Measurements from ENCODE around the gene SST. TPM values are rescaled to one million over a fixed set of nuclear protein-coding genes. Genes with fewer than 3 reads are reported as not detected.

SST gene
- total RNA-seq, 2 experiments from 2014 or later: not detected

DNA sequence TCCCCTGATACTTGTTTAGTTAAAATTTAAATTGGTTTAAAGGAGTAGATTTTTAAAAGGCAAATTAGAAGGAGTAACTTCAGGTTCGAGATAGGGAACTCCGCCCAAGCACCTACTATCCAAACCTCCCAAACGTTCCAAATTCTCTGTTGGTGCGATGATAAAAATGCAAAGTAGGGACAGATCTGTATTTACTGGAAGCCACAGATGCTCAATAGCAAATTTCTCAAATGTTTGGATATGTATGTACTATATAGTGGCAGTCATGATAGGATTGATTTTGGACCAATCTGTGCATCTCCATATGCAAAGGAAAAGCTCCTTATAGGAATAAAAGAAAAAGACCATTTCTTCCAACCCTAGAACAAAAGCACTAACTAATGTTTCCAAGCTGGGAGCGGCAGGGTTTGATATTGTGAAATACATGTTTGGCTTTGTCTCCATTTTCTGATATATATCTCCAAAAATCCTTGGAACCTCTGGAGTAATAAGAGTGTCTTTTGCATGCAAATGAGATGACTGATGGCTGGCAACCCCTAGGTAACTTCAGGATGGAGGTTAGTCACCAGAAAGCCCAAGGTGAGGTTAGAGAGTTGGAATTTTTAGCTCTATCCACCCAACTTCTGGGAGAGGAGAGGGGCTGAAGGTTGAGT, 16.6 kb upstream of the SST start:
- no peak overlapping the region for H3K4me3 Mint-ChIP-seq
- no peaks in the 10 kb centered on the region for H3K4me1 Mint-ChIP-seq (ENCODE audit: low read depth)
- intact Hi-C loops (cut with DNase I, micrococcal nuclease): no loop called here
- no peaks in the 10 kb centered on the region for H3K36me3 ChIP-seq (ENCODE audit: insufficient read depth, low read length)
- DNase-seq (no peak), ATAC-seq (ENCODE audit: poor library complexity) (no peak)
- H3K9me3 ChIP-seq (ENCODE audit: control insufficient read depth in 1 of 2, insufficient read depth in 1 of 2, low read length in 2 of 2): peaks cover 4 to 15% of the 10 kb centered on the region in 2 experiments
- no peaks in the 10 kb centered on the region for H3K9me3 Mint-ChIP-seq
- H3K27ac ChIP-seq (ENCODE audit: low read depth in 1 of 2, low read length in 2 of 2): no peak overlapping the region
- TF ChIP-seq, protein P1, sequence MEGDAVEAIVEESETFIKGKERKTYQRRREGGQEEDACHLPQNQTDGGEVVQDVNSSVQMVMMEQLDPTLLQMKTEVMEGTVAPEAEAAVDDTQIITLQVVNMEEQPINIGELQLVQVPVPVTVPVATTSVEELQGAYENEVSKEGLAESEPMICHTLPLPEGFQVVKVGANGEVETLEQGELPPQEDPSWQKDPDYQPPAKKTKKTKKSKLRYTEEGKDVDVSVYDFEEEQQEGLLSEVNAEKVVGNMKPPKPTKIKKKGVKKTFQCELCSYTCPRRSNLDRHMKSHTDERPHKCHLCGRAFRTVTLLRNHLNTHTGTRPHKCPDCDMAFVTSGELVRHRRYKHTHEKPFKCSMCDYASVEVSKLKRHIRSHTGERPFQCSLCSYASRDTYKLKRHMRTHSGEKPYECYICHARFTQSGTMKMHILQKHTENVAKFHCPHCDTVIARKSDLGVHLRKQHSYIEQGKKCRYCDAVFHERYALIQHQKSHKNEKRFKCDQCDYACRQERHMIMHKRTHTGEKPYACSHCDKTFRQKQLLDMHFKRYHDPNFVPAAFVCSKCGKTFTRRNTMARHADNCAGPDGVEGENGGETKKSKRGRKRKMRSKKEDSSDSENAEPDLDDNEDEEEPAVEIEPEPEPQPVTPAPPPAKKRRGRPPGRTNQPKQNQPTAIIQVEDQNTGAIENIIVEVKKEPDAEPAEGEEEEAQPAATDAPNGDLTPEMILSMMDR (IDR thresholded peaks at IDR 0.05): no peak
- H3K4me3 ChIP-seq (ENCODE audit: low read length): no peak overlapping the region
- H3K36me3 Mint-ChIP-seq (ENCODE audit: low read depth): no peaks in the 10 kb centered on the region
- H3K4me1 ChIP-seq (ENCODE audit: insufficient read depth, low read length): no peaks in the 10 kb centered on the region
- H3K27me3 Mint-ChIP-seq: peaks cover 44% of the 10 kb centered on the region
- H3K27me3 ChIP-seq (ENCODE audit: control insufficient read depth in 1 of 2, insufficient read depth in 2 of 2, low read length in 2 of 2): peaks cover 0 to 11% of the 10 kb centered on the region in 2 experiments
- CTCF ChIA-PET: no interaction called here
- H3K27ac Mint-ChIP-seq: no peak overlapping the region
- POLR2A ChIA-PET: no interaction called here

DNA sequence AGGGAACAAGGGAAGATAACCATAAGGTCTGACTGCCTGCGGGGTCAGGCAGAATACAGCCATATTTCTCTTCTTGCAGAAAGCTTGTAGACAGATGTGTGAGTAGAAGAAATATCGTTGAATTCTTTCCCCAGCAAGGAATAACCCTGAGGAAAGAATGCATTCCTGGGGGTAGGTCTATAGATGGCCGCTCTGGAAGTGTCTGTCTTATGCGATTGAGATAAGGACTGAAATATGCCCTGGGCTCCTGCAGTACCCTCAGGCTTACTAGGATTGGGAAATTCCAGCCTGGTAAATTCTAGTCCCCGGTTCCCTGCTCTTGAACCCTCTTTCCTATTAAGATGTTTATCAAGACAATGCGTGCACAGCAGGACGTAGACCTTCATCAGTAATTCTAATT, 15.8 kb upstream of the SST start:
- Histone ChIP-seq H3K36me3 (ENCODE audit: insufficient read depth, low read length) (no peaks in the 10 kb centered on the region), H3K4me3 (ENCODE audit: low read length) (no peak overlapping the region), H3K27me3 (ENCODE audit: control insufficient read depth in 1 of 2, insufficient read depth in 2 of 2, low read length in 2 of 2) (peaks cover 0 to 16% of the 10 kb centered on the region in 2 experiments), H3K4me1 (ENCODE audit: insufficient read depth, low read length) (no peaks in the 10 kb centered on the region), H3K27ac (ENCODE audit: low read depth in 1 of 2, low read length in 2 of 2) (no peak overlapping the region), H3K9me3 (ENCODE audit: control insufficient read depth in 1 of 2, insufficient read depth in 1 of 2, low read length in 2 of 2) (peaks cover 4 to 15% of the 10 kb centered on the region in 2 experiments)
- Mint-ChIP-seq H3K4me1 (ENCODE audit: low read depth) (no peaks in the 10 kb centered on the region), H3K27ac (no peak overlapping the region), H3K9me3 (no peaks in the 10 kb centered on the region), H3K4me3 (no peak overlapping the region), H3K36me3 (ENCODE audit: low read depth) (no peaks in the 10 kb centered on the region), H3K27me3 (peaks cover 42% of the 10 kb centered on the region)
- ChIA-PET CTCF (no interaction called here), POLR2A (no interaction called here)
- DNase-seq (no peak), ATAC-seq (ENCODE audit: poor library complexity) (no peak)
- intact Hi-C loops (cut with DNase I, micrococcal nuclease): no loop called here
- TF ChIP-seq, protein P1 (IDR thresholded peaks at IDR 0.05): no peak

DNA sequence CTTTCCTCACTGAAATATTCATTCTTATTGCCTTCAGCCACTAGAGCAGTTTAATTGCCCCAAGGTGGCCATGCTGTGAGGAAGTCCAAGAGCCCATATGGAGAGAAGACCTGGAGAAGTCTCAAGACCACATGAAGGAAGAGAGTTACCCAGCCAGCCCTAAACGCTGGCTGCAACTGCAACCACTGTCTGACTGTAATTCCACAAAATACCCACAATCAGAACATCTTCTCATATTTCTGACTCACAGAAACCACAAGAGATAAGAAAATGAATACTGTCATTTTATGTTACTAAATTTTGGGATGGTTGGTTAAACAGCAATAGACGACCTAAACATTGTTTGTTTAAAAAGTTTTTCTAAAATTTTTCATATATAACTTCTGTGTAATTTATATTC, 14.7 kb upstream of the SST start:
- Histone ChIP-seq H3K4me3 (ENCODE audit: low read length) (no peak overlapping the region), H3K9me3 (ENCODE audit: control insufficient read depth in 1 of 2, insufficient read depth in 1 of 2, low read length in 2 of 2) (peaks cover 4 to 15% of the 10 kb centered on the region in 2 experiments), H3K36me3 (ENCODE audit: insufficient read depth, low read length) (no peaks in the 10 kb centered on the region), H3K4me1 (ENCODE audit: insufficient read depth, low read length) (no peaks in the 10 kb centered on the region), H3K27me3 (ENCODE audit: control insufficient read depth in 1 of 2, insufficient read depth in 2 of 2, low read length in 2 of 2) (peaks cover 6 to 16% of the 10 kb centered on the region in 2 experiments), H3K27ac (ENCODE audit: low read depth in 1 of 2, low read length in 2 of 2) (no peak overlapping the region)
- ATAC-seq (ENCODE audit: poor library complexity) (no peak), DNase-seq (no peak)
- Mint-ChIP-seq H3K4me1 (ENCODE audit: low read depth) (no peaks in the 10 kb centered on the region), H3K9me3 (no peaks in the 10 kb centered on the region), H3K4me3 (no peak overlapping the region), H3K27me3 (peaks cover 41% of the 10 kb centered on the region), H3K27ac (no peak overlapping the region), H3K36me3 (ENCODE audit: low read depth) (no peaks in the 10 kb centered on the region)
- POLR2A ChIA-PET: no interaction called here
- TF ChIP-seq, protein P1 (IDR thresholded peaks at IDR 0.05): no peak
- intact Hi-C loops (cut with DNase I, micrococcal nuclease): no loop called here
- CTCF ChIA-PET: interaction anchor here (0.7 kb wide), 1 partner anchor 366 kb away, joined by 3 read pairs; no protein-coding TSS in a partner anchor

Measured in CD4-positive, alpha-beta T cell (primary cell).